GM12891 (cell line): ENCODE data around the gene ADAP1.

Source experiments
- POLR2A ChIP-seq: IDR thresholded peaks from 2 replicates; pipeline ENCODE4 v1.6.1; 2011; ENCODE audit warnings: low read depth, low read length, control low read depth
- POLR2AphosphoS5 ChIP-seq: IDR thresholded peaks from 2 replicates; pipeline ENCODE4 v1.6.1; 2011; ENCODE audit warnings: low read depth, low read length, control low read depth
- SPI1 ChIP-seq: IDR thresholded peaks from 2 replicates; pipeline ENCODE4 v1.6.1; 2011; ENCODE audit warnings: low read depth, low read length, control low read depth

DNA sequence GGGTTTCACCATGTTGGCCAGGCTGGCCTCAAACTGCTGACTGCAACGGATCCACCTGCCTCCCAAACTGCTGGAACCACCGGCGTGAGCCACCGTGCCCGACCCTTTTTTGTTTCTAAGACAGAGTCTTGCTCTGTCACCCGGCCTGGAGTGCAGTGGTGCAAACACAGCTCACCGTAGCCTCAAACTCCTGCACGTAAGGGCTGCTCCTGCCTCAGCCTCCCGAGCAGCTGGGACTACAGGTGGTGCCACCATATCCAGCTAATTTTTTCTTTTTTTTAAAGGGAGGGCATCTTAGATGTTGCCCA lies 36.4 kb downstream of the ADAP1 start:
- no peak for TF ChIP-seq POLR2A
- TF ChIP-seq POLR2AphosphoS5, result no peak
- no peak for TF ChIP-seq SPI1
